ENCODE measurements around the gene KIAA1328.

DNA sequence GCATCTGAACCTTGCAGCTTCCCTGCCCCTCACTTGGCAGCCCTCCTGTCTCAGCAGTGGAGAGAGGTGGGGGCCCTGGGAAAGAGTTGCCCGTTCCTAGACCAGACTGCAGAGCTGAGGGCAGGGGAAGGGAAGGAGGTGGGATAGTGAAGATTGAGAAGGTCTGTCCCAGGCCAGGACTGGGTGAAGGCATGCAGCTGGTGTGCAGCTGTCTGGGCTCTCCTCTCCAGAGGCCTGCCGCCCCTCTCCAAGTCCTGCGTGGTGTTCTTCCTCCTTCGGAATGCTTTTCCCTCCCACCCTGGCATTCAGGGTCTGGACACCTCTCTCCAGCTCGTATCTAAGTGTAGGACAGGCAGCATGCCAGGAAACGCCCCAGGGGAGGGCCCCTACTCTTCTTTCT is 413.2 kb downstream of the KIAA1328 start:
- TF ChIP-seq, protein P1, sequence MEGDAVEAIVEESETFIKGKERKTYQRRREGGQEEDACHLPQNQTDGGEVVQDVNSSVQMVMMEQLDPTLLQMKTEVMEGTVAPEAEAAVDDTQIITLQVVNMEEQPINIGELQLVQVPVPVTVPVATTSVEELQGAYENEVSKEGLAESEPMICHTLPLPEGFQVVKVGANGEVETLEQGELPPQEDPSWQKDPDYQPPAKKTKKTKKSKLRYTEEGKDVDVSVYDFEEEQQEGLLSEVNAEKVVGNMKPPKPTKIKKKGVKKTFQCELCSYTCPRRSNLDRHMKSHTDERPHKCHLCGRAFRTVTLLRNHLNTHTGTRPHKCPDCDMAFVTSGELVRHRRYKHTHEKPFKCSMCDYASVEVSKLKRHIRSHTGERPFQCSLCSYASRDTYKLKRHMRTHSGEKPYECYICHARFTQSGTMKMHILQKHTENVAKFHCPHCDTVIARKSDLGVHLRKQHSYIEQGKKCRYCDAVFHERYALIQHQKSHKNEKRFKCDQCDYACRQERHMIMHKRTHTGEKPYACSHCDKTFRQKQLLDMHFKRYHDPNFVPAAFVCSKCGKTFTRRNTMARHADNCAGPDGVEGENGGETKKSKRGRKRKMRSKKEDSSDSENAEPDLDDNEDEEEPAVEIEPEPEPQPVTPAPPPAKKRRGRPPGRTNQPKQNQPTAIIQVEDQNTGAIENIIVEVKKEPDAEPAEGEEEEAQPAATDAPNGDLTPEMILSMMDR (IDR thresholded peaks at IDR 0.05) = no peak
- TF ChIP-seq POLR2A (IDR thresholded peaks at IDR 0.05; ENCODE audit: low read depth) = no peak
- TF ChIP-seq EP300 (IDR thresholded peaks at IDR 0.05) = no peak
